ENCODE measurements around the gene KCNJ10.

DNA sequence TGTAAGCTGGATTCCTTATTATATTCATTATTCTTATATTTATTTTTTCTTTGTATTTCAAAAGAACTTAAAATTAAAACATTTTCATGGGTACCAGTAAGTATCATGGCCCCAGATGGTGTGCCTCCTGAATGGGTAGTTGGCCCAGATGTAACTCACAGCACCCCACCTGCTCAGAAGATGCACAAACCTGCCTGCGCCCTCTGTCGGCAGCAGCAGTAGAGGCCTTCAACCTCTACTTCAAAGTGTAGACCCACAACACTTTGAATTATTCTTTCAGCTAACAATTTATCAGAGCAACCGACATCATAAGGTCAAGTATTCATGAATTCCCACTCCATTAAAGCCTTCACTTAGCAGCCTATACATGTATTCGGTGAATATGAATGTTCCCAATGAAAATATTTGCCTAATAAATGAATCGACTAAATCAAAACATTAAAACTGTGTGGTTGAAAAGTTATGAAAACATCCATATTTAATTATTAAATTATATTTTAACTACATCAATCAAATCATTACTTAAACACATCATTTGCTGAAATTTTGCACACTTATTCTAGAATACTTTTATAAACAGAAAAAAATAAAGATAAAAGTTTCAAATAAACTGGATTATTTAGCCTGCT is 63.5 kb downstream of the KCNJ10 start:
- TF ChIP-seq, protein P1, sequence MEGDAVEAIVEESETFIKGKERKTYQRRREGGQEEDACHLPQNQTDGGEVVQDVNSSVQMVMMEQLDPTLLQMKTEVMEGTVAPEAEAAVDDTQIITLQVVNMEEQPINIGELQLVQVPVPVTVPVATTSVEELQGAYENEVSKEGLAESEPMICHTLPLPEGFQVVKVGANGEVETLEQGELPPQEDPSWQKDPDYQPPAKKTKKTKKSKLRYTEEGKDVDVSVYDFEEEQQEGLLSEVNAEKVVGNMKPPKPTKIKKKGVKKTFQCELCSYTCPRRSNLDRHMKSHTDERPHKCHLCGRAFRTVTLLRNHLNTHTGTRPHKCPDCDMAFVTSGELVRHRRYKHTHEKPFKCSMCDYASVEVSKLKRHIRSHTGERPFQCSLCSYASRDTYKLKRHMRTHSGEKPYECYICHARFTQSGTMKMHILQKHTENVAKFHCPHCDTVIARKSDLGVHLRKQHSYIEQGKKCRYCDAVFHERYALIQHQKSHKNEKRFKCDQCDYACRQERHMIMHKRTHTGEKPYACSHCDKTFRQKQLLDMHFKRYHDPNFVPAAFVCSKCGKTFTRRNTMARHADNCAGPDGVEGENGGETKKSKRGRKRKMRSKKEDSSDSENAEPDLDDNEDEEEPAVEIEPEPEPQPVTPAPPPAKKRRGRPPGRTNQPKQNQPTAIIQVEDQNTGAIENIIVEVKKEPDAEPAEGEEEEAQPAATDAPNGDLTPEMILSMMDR (IDR thresholded peaks at IDR 0.05) = peak; percentile 93
- TF ChIP-seq MXD4 (CRISPR knock-in tag; IDR thresholded peaks at IDR 0.05; ENCODE audit: borderline replicate concordance) (no peak), ZNF396 (CRISPR knock-in tag; IDR thresholded peaks at IDR 0.05; ENCODE audit: borderline replicate concordance) (no peak), TEAD4 (CRISPR knock-in tag; IDR thresholded peaks at IDR 0.05) (no peak), NR3C1 (CRISPR knock-in tag; conservative IDR thresholded peaks at IDR 0.05; ENCODE audit: low read depth) (no peak)
- TF ChIP-seq, protein P2, sequence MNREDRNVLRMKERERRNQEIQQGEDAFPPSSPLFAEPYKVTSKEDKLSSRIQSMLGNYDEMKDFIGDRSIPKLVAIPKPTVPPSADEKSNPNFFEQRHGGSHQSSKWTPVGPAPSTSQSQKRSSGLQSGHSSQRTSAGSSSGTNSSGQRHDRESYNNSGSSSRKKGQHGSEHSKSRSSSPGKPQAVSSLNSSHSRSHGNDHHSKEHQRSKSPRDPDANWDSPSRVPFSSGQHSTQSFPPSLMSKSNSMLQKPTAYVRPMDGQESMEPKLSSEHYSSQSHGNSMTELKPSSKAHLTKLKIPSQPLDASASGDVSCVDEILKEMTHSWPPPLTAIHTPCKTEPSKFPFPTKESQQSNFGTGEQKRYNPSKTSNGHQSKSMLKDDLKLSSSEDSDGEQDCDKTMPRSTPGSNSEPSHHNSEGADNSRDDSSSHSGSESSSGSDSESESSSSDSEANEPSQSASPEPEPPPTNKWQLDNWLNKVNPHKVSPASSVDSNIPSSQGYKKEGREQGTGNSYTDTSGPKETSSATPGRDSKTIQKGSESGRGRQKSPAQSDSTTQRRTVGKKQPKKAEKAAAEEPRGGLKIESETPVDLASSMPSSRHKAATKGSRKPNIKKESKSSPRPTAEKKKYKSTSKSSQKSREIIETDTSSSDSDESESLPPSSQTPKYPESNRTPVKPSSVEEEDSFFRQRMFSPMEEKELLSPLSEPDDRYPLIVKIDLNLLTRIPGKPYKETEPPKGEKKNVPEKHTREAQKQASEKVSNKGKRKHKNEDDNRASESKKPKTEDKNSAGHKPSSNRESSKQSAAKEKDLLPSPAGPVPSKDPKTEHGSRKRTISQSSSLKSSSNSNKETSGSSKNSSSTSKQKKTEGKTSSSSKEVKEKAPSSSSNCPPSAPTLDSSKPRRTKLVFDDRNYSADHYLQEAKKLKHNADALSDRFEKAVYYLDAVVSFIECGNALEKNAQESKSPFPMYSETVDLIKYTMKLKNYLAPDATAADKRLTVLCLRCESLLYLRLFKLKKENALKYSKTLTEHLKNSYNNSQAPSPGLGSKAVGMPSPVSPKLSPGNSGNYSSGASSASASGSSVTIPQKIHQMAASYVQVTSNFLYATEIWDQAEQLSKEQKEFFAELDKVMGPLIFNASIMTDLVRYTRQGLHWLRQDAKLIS (CRISPR knock-in tag; IDR thresholded peaks at IDR 0.05; ENCODE audit: borderline replicate concordance) = no peak
- TF ChIP-seq, protein P3, sequence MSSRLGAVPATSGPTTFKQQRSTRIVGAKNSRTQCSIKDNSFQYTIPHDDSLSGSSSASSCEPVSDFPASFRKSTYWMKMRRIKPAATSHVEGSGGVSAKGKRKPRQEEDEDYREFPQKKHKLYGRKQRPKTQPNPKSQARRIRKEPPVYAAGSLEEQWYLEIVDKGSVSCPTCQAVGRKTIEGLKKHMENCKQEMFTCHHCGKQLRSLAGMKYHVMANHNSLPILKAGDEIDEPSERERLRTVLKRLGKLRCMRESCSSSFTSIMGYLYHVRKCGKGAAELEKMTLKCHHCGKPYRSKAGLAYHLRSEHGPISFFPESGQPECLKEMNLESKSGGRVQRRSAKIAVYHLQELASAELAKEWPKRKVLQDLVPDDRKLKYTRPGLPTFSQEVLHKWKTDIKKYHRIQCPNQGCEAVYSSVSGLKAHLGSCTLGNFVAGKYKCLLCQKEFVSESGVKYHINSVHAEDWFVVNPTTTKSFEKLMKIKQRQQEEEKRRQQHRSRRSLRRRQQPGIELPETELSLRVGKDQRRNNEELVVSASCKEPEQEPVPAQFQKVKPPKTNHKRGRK (CRISPR knock-in tag; IDR thresholded peaks at IDR 0.05; ENCODE audit: borderline replicate concordance) = no peak
- TF ChIP-seq, protein P4, sequence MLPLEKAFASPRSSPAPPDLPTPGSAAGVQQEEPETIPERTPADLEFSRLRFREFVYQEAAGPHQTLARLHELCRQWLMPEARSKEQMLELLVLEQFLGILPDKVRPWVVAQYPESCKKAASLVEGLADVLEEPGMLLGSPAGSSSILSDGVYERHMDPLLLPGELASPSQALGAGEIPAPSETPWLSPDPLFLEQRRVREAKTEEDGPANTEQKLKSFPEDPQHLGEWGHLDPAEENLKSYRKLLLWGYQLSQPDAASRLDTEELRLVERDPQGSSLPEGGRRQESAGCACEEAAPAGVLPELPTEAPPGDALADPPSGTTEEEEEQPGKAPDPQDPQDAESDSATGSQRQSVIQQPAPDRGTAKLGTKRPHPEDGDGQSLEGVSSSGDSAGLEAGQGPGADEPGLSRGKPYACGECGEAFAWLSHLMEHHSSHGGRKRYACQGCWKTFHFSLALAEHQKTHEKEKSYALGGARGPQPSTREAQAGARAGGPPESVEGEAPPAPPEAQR (CRISPR knock-in tag; IDR thresholded peaks at IDR 0.05) = no peak
- TF ChIP-seq, protein P5, sequence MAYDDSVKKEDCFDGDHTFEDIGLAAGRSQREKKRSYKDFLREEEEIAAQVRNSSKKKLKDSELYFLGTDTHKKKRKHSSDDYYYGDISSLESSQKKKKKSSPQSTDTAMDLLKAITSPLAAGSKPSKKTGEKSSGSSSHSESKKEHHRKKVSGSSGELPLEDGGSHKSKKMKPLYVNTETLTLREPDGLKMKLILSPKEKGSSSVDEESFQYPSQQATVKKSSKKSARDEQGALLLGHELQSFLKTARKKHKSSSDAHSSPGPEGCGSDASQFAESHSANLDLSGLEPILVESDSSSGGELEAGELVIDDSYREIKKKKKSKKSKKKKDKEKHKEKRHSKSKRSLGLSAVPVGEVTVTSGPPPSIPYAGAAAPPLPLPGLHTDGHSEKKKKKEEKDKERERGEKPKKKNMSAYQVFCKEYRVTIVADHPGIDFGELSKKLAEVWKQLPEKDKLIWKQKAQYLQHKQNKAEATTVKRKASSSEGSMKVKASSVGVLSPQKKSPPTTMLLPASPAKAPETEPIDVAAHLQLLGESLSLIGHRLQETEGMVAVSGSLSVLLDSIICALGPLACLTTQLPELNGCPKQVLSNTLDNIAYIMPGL (CRISPR knock-in tag; IDR thresholded peaks at IDR 0.05) = no peak
- TF ChIP-seq, protein P6, sequence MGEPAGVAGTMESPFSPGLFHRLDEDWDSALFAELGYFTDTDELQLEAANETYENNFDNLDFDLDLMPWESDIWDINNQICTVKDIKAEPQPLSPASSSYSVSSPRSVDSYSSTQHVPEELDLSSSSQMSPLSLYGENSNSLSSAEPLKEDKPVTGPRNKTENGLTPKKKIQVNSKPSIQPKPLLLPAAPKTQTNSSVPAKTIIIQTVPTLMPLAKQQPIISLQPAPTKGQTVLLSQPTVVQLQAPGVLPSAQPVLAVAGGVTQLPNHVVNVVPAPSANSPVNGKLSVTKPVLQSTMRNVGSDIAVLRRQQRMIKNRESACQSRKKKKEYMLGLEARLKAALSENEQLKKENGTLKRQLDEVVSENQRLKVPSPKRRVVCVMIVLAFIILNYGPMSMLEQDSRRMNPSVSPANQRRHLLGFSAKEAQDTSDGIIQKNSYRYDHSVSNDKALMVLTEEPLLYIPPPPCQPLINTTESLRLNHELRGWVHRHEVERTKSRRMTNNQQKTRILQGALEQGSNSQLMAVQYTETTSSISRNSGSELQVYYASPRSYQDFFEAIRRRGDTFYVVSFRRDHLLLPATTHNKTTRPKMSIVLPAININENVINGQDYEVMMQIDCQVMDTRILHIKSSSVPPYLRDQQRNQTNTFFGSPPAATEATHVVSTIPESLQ (CRISPR knock-in tag; IDR thresholded peaks at IDR 0.05) = no peak
- TF ChIP-seq, protein P7, sequence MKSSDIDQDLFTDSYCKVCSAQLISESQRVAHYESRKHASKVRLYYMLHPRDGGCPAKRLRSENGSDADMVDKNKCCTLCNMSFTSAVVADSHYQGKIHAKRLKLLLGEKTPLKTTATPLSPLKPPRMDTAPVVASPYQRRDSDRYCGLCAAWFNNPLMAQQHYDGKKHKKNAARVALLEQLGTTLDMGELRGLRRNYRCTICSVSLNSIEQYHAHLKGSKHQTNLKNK (CRISPR knock-in tag; IDR thresholded peaks at IDR 0.05) = no peak

Measured in WTC11 (cell line).